WTC11 (cell line): ENCODE data around the gene KLHL30. TPM values are rescaled to one million over a fixed set of nuclear protein-coding genes. Genes with fewer than 3 reads are reported as not detected.

Source experiments
- ATAC-seq: fragments of 200-7000 bp; cut with Tn5 transposase; 2 replicates; pipeline ENCODE4 v1.10.0; 2021; ENCODE audit warnings: mild to moderate bottlenecking, moderate library complexity
- CTCF ChIA-PET: fragments of 300-600 bp; sonication (Branson Sonifier 250); formaldehyde crosslinking; loops from one replicate; lab custom pipeline; 2021; ENCODE audit warnings: antibody characterized with exemption; lab: Charles Lee
- POLR2A ChIA-PET: fragments of 350-600 bp; sonication (Branson Sonifier 250); formaldehyde crosslinking; loops from one replicate; lab custom pipeline; 2021; ENCODE audit warnings: antibody characterized with exemption; lab: Charles Lee
- DNase-seq: peaks from one replicate; pipeline ENCODE4 v3.0.0; 2021; ENCODE audit warnings: low spot score
- H3K27ac Mint-ChIP-seq: 2 replicates; pipeline ENCODE4 v1.8.0; 2021; ENCODE audit warnings: mixed read lengths
- H3K27me3 Mint-ChIP-seq: 2 replicates; pipeline ENCODE4 v1.8.0; 2021; ENCODE audit warnings: low read depth, mild to moderate bottlenecking, moderate library complexity, mixed read lengths
- H3K36me3 Mint-ChIP-seq: 2 replicates; pipeline ENCODE4 v1.8.0; 2021; ENCODE audit warnings: mixed read lengths
- H3K4me1 Mint-ChIP-seq: 2 replicates; pipeline ENCODE4 v1.8.0; 2022; ENCODE audit warnings: mixed read lengths
- H3K4me3 Mint-ChIP-seq: 2 replicates; pipeline ENCODE4 v1.8.0; 2021; ENCODE audit warnings: mild to moderate bottlenecking, moderate library complexity, mixed read lengths
- H3K9me3 Mint-ChIP-seq: 2 replicates; pipeline ENCODE4 v1.8.0; 2021; ENCODE audit warnings: mixed read lengths
- AR ChIP-seq: fragments of 250-450 bp; sonication (Bioruptor Pico); IDR thresholded peaks from 2 replicates; pipeline ENCODE4 v1.9.0; 2021; ENCODE audit warnings: mild to moderate bottlenecking
- CREB1 ChIP-seq: sonication (generic); formaldehyde crosslinking; IDR thresholded peaks from 2 replicates; pipeline ENCODE4 v1.8.0; 2023; ENCODE audit warnings: mild to moderate bottlenecking, missing genetic modification reagents
- EMX1 ChIP-seq: fragments of 250-450 bp; sonication (Bioruptor Pico); IDR thresholded peaks from 2 replicates; pipeline ENCODE4 v1.8.0; 2021; ENCODE audit warnings: mild to moderate bottlenecking
- FOXJ3 ChIP-seq: sonication (generic); formaldehyde crosslinking; IDR thresholded peaks from 2 replicates; pipeline ENCODE4 v1.9.0; 2021; ENCODE audit warnings: missing genetic modification reagents, mild to moderate bottlenecking, borderline replicate concordance
- FOXK1 ChIP-seq: sonication (generic); formaldehyde crosslinking; IDR thresholded peaks from 2 replicates; pipeline ENCODE4 v1.8.0; 2022; ENCODE audit warnings: mild to moderate bottlenecking, moderate library complexity, missing genetic modification reagents
- GRHL2 ChIP-seq: fragments of 250-450 bp; sonication (Bioruptor Pico); IDR thresholded peaks from 2 replicates; pipeline ENCODE4 v1.8.0; 2022; ENCODE audit warnings: mild to moderate bottlenecking, moderate library complexity; ENCODE audit not compliant: insufficient replicate concordance, severe bottlenecking
- HMGXB4 ChIP-seq: sonication (generic); formaldehyde crosslinking; IDR thresholded peaks from 2 replicates; pipeline ENCODE4 v1.8.1; 2023; ENCODE audit warnings: mild to moderate bottlenecking, moderate library complexity, missing genetic modification reagents
- MLX ChIP-seq: sonication (generic); formaldehyde crosslinking; IDR thresholded peaks from 2 replicates; pipeline ENCODE4 v1.8.1; 2023; ENCODE audit warnings: mild to moderate bottlenecking, missing genetic modification reagents, moderate library complexity
- OVOL2 ChIP-seq: fragments of 250-450 bp; sonication (Bioruptor Pico); IDR thresholded peaks from 2 replicates; pipeline ENCODE4 v1.9.0; 2021; ENCODE audit warnings: mild to moderate bottlenecking, borderline replicate concordance
- RELA ChIP-seq: sonication (generic); formaldehyde crosslinking; IDR thresholded peaks from 2 replicates; pipeline ENCODE4 v1.8.1; 2022; ENCODE audit warnings: missing genetic modification reagents, mild to moderate bottlenecking, borderline replicate concordance
- STAT6 ChIP-seq: sonication (generic); formaldehyde crosslinking; conservative IDR thresholded peaks from 2 replicates; pipeline ENCODE4 v1.8.1; 2023; ENCODE audit warnings: mild to moderate bottlenecking, low read depth, missing genetic modification reagents, moderate library complexity
- TEAD1 ChIP-seq: sonication (generic); formaldehyde crosslinking; IDR thresholded peaks from 2 replicates; pipeline ENCODE4 v1.8.0; 2022; ENCODE audit warnings: mild to moderate bottlenecking, missing genetic modification reagents
- ZNF138 ChIP-seq: sonication (generic); formaldehyde crosslinking; conservative IDR thresholded peaks from 2 replicates; pipeline ENCODE4 v1.8.1; 2022; ENCODE audit warnings: mild to moderate bottlenecking, moderate library complexity, missing genetic modification reagents
- ZNF396 ChIP-seq: fragments of 250-450 bp; sonication (Bioruptor Pico); IDR thresholded peaks from 2 replicates; pipeline ENCODE4 v1.8.0; 2021; ENCODE audit warnings: mild to moderate bottlenecking, moderate library complexity, borderline replicate concordance
- ZNF532 ChIP-seq: fragments of 250-450 bp; sonication (Bioruptor Pico); IDR thresholded peaks from 2 replicates; pipeline ENCODE4 v1.9.0; 2021; ENCODE audit warnings: mild to moderate bottlenecking, borderline replicate concordance
- total RNA-seq: library from RNA; stranded (reverse); gene quantifications from 3 replicates; pipeline ENCODE4 v1.2.3, GENCODE V29; 2021
- TF ChIP-seq, protein P1 (sequence below): sonication (generic); formaldehyde crosslinking; IDR thresholded peaks from 2 replicates; pipeline ENCODE4 v1.8.1; 2022; ENCODE audit warnings: mild to moderate bottlenecking, moderate library complexity, missing genetic modification reagents

Gene KLHL30
- total RNA-seq, 1 experiment from 2014 or later = not detected

GRCh38 chr2:238130696-238131628, 7.5 kb upstream of the KLHL30 start:
- no peak for TF ChIP-seq OVOL2
- TF ChIP-seq HMGXB4 = no peak
- no peak for TF ChIP-seq ZNF138 (CRISPR knock-in tag)
- no peak for TF ChIP-seq CREB1 (CRISPR knock-in tag)
- no peak for TF ChIP-seq ZNF532 (CRISPR knock-in tag)
- no peak for TF ChIP-seq MLX (CRISPR knock-in tag)
- TF ChIP-seq AR (CRISPR knock-in tag) = no peak
- TF ChIP-seq FOXJ3 (CRISPR knock-in tag) = no peak
- no peak for TF ChIP-seq EMX1 (CRISPR knock-in tag)
- TF ChIP-seq RELA (CRISPR knock-in tag) = no peak
- TF ChIP-seq TEAD1 (CRISPR knock-in tag) = no peak
- no peak for TF ChIP-seq GRHL2
- TF ChIP-seq ZNF396 (CRISPR knock-in tag) = no peak
- TF ChIP-seq, protein P1, sequence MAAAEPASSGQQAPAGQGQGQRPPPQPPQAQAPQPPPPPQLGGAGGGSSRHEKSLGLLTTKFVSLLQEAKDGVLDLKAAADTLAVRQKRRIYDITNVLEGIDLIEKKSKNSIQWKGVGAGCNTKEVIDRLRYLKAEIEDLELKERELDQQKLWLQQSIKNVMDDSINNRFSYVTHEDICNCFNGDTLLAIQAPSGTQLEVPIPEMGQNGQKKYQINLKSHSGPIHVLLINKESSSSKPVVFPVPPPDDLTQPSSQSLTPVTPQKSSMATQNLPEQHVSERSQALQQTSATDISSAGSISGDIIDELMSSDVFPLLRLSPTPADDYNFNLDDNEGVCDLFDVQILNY (CRISPR knock-in tag) = no peak
- no peak for TF ChIP-seq FOXK1 (CRISPR knock-in tag)
- no peak for TF ChIP-seq STAT6
- no peak for DNase-seq
- no peak overlapping the region for H3K27ac Mint-ChIP-seq
- H3K4me1 Mint-ChIP-seq = no peaks in the 10 kb centered on the region
- CTCF ChIA-PET = no interaction called here
- no peaks in the 10 kb centered on the region for H3K27me3 Mint-ChIP-seq
- H3K36me3 Mint-ChIP-seq = no peaks in the 10 kb centered on the region
- no peaks in the 10 kb centered on the region for H3K9me3 Mint-ChIP-seq
- ATAC-seq = no peak
- H3K4me3 Mint-ChIP-seq = no peak overlapping the region
- POLR2A ChIA-PET = no interaction called here
